ENCODE data around the gene RAB5A. TPM values are rescaled to one million over a fixed set of nuclear protein-coding genes. Genes with fewer than 3 reads are reported as not detected.

Gene RAB5A
- polyA plus RNA-seq, 1 experiment, result 58.7 TPM

- CTCF ChIA-PET, result interaction anchor here (0.7 to 1.7 kb wide), 2 partner anchors 16 to 17 kb away, joined by 3 to 6 read pairs; no protein-coding TSS in a partner anchor
- no peaks in the 10 kb centered on the region for H3K9me3 ChIP-seq (ENCODE audit: control insufficient read depth, insufficient read depth, low read length)
- no peak overlapping the region for H3K4me3 ChIP-seq (ENCODE audit: low read depth, low read length)
- POLR2A ChIA-PET, result no interaction called here
- no peak for TF ChIP-seq CTCF (IDR thresholded peaks at IDR 0.05; ENCODE audit: low read depth, low read length)
- DNase-seq (ENCODE audit: low read depth, low spot score), result no peak
- no peak overlapping the region for H3K27ac ChIP-seq (ENCODE audit: low read depth, low read length)
- H3K27me3 ChIP-seq (ENCODE audit: control insufficient read depth, insufficient read depth, low read length), result no peaks in the 10 kb centered on the region
Observed at GRCh38 chr3:19901918-19902317, 45.0 kb upstream of the RAB5A start.

- POLR2A ChIA-PET, result no interaction called here
- DNase-seq (ENCODE audit: low read depth, low spot score), result no peak
- no peak overlapping the region for H3K4me3 ChIP-seq (ENCODE audit: low read depth, low read length)
- CTCF ChIA-PET, result no interaction called here
- no peaks in the 10 kb centered on the region for H3K27me3 ChIP-seq (ENCODE audit: control insufficient read depth, insufficient read depth, low read length)
- no peak for TF ChIP-seq CTCF (IDR thresholded peaks at IDR 0.05; ENCODE audit: low read depth, low read length)
- H3K27ac ChIP-seq (ENCODE audit: low read depth, low read length), result no peak overlapping the region
- H3K9me3 ChIP-seq (ENCODE audit: control insufficient read depth, insufficient read depth, low read length), result no peaks in the 10 kb centered on the region
Observed at GRCh38 chr3:19903649-19904048, 43.2 kb upstream of the RAB5A start.

- no peak overlapping the region for H3K27ac ChIP-seq (ENCODE audit: low read depth, low read length)
- no peak for DNase-seq (ENCODE audit: low read depth, low spot score)
- POLR2A ChIA-PET, result no interaction called here
- CTCF ChIA-PET, result no interaction called here
- H3K4me3 ChIP-seq (ENCODE audit: low read depth, low read length), result no peak overlapping the region
- no peaks in the 10 kb centered on the region for H3K9me3 ChIP-seq (ENCODE audit: control insufficient read depth, insufficient read depth, low read length)
- H3K27me3 ChIP-seq (ENCODE audit: control insufficient read depth, insufficient read depth, low read length), result no peaks in the 10 kb centered on the region
- TF ChIP-seq CTCF (IDR thresholded peaks at IDR 0.05; ENCODE audit: low read depth, low read length), result no peak
Observed at GRCh38 chr3:19907523-19907922, 39.4 kb upstream of the RAB5A start.

GRCh38 chr3:19911452-19911851 is 35.4 kb upstream of the RAB5A start:
- no peaks in the 10 kb centered on the region for H3K9me3 ChIP-seq (ENCODE audit: control insufficient read depth, insufficient read depth, low read length)
- no peak overlapping the region for H3K4me3 ChIP-seq (ENCODE audit: low read depth, low read length)
- ChIA-PET POLR2A (no interaction called here), CTCF (no interaction called here)
- no peak overlapping the region for H3K27ac ChIP-seq (ENCODE audit: low read depth, low read length)
- TF ChIP-seq CTCF (IDR thresholded peaks at IDR 0.05; ENCODE audit: low read depth, low read length), result no peak
- DNase-seq (ENCODE audit: low read depth, low spot score), result no peak
- no peaks in the 10 kb centered on the region for H3K27me3 ChIP-seq (ENCODE audit: control insufficient read depth, insufficient read depth, low read length)

GRCh38 chr3:19917167-19917566 is 29.7 kb upstream of the RAB5A start:
- ChIA-PET POLR2A (no interaction called here), CTCF (no interaction called here)
- Histone ChIP-seq H3K9me3 (ENCODE audit: control insufficient read depth, insufficient read depth, low read length) (no peaks in the 10 kb centered on the region), H3K27me3 (ENCODE audit: control insufficient read depth, insufficient read depth, low read length) (no peaks in the 10 kb centered on the region), H3K4me3 (ENCODE audit: low read depth, low read length) (no peak overlapping the region), H3K27ac (ENCODE audit: low read depth, low read length) (no peak overlapping the region)
- no peak for TF ChIP-seq CTCF (IDR thresholded peaks at IDR 0.05; ENCODE audit: low read depth, low read length)
- no peak for DNase-seq (ENCODE audit: low read depth, low spot score)

Measured in AG04450 (cell line).